ENCODE measurements around the gene REPIN1. TPM values are rescaled to one million over a fixed set of nuclear protein-coding genes. Genes with fewer than 3 reads are reported as not detected.

The REPIN1 gene
- total RNA-seq, 1 donor from 2014 or later: 154 TPM

DNA sequence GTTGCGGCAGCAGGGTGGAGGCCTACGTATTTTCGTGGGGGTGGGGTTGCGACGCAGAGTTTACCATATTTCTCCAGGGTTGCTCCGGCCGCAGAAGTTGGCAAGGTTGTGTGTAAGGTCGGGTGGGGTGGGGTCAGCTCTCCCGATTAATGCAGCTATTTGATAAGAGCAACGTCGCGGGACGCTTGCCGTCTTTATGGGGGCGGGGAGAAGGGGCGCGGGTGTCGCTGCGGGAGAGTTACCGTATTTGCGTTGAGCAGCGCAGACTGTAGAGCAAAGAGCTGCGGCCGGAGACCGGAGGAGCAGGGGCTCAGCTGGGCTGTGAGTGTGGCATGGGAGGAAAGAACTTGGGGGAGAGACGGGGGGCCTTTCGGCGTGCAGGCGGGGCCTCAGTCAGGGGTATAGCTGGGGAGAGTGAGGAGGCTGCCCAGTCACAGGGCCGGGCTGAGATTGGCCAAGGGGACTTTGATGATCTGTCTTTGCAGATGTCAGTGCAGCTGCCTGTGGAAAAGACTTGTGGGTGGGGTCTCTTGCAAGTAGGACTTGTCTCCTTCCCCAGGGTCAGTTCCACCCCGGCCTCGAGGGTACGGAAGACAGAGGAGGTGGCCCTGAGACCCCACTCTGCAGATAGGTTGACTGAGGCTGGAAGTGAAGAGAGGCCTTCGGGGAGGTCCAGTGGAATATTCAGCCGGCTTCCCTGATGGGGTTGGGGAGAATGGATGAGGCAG, 37.1 kb downstream of the REPIN1 start:
- H3K36me3 Mint-ChIP-seq: peaks cover 16% of the 10 kb centered on the region
- peak overlapping the region; percentile 81 for H3K27ac Mint-ChIP-seq
- H3K4me1 Mint-ChIP-seq (ENCODE audit: unreplicated experiment): peaks cover 59% of the 10 kb centered on the region
- no peak for DNase-seq (ENCODE audit: extremely low spot score, unreplicated experiment)
- H3K9me3 Mint-ChIP-seq: no peaks in the 10 kb centered on the region
- TF ChIP-seq CTCF (conservative IDR thresholded peaks at IDR 0.05): no peak
- no peaks in the 10 kb centered on the region for H3K27me3 Mint-ChIP-seq
- peak overlapping the region; percentile 98 for H3K4me3 Mint-ChIP-seq

GRCh38 chr7:150406312-150406566, 37.6 kb downstream of the REPIN1 start:
- Mint-ChIP-seq H3K27me3 (no peaks in the 10 kb centered on the region), H3K9me3 (no peaks in the 10 kb centered on the region), H3K4me1 (ENCODE audit: unreplicated experiment) (peaks cover 59% of the 10 kb centered on the region), H3K27ac (peak overlapping the region; percentile 81), H3K4me3 (peak overlapping the region; percentile 98), H3K36me3 (peaks cover 14% of the 10 kb centered on the region)
- DNase-seq (ENCODE audit: extremely low spot score, unreplicated experiment): no peak
- no peak for TF ChIP-seq CTCF (conservative IDR thresholded peaks at IDR 0.05)

- DNase-seq (ENCODE audit: extremely low spot score, unreplicated experiment): no peak
- H3K27me3 Mint-ChIP-seq: no peaks in the 10 kb centered on the region
- peak overlapping the region; percentile 81 for H3K27ac Mint-ChIP-seq
- peaks cover 13% of the 10 kb centered on the region for H3K36me3 Mint-ChIP-seq
- no peaks in the 10 kb centered on the region for H3K9me3 Mint-ChIP-seq
- peak overlapping the region; percentile 98 for H3K4me3 Mint-ChIP-seq
- H3K4me1 Mint-ChIP-seq (ENCODE audit: unreplicated experiment): peaks cover 55% of the 10 kb centered on the region
- TF ChIP-seq CTCF (conservative IDR thresholded peaks at IDR 0.05): no peak
These were observed 38.2 kb downstream of the REPIN1 start for GRCh38 chr7:150406567-150407421.

DNA sequence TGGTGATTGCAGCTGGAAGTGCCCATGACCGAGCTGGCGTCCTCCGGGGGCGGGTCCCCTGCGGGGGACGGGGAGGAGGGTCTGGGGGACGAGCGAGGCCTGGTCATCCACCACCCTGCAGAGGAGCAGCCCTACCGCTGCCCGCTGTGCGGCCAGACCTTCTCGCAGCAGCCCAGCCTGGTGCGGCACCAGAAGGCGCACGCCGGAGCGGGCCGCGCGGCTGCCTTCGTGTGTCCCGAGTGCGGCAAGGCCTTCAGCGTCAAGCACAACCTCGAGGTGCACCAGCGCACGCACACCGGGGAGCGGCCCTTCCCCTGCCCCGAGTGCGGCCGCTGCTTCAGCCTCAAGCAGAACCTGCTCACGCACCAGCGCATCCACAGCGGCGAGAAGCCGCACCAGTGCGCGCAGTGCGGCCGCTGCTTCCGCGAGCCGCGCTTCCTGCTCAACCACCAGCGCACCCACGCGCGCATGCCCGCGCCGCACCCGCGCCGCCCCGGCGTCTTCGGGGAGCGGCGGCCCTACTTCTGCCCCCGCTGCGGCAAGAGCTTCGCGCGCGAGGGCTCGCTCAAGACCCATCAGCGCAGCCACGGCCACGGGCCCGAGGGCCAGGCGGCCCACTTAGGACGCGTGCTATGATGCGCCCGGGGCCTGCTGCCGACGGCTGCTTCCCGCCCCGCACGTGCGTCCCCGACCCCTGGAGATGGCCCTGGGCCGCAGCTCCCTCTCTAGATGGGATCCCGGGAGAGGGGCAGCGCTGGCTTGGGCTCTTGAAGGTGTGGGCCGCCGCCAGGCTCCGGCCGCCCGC, 39.2 kb downstream of the REPIN1 start:
- Mint-ChIP-seq H3K9me3 (no peaks in the 10 kb centered on the region), H3K27ac (no peak overlapping the region), H3K27me3 (no peaks in the 10 kb centered on the region), H3K4me3 (no peak overlapping the region), H3K36me3 (peaks cover 13% of the 10 kb centered on the region), H3K4me1 (ENCODE audit: unreplicated experiment) (peaks cover 45% of the 10 kb centered on the region)
- DNase-seq (ENCODE audit: extremely low spot score, unreplicated experiment): no peak
- no peak for TF ChIP-seq CTCF (conservative IDR thresholded peaks at IDR 0.05)

GRCh38 chr7:150408393-150409299, 40.0 kb downstream of the REPIN1 start:
- peaks cover 13% of the 10 kb centered on the region for H3K36me3 Mint-ChIP-seq
- peak overlapping the region; percentile 48 for H3K27ac Mint-ChIP-seq
- H3K9me3 Mint-ChIP-seq: no peaks in the 10 kb centered on the region
- H3K4me3 Mint-ChIP-seq: peak overlapping the region; percentile 26
- H3K27me3 Mint-ChIP-seq: no peaks in the 10 kb centered on the region
- no peak for DNase-seq (ENCODE audit: extremely low spot score, unreplicated experiment)
- peaks cover 37% of the 10 kb centered on the region for H3K4me1 Mint-ChIP-seq (ENCODE audit: unreplicated experiment)
- no peak for TF ChIP-seq CTCF (conservative IDR thresholded peaks at IDR 0.05)
